Stimulated activated CD4-positive, alpha-beta T cell treated with anti-CD3 and anti-CD28 coated beads, Interleukin-15, amount 100 ng/mL, for 48 hours (primary cell): ENCODE data around the gene MYH9.
A peak's percentile ranks its signal among the peaks of the same experiment; 100 is the strongest.

ENCODE experiments used
- DNase-seq, 2 donors: peaks; one replicate each; pipeline ENCODE4 v3.0.0-alpha.2; 2020; ENCODE audit warnings: low read depth in 2 of 2

MYH9 gene

GRCh38 chr22:36330655-36331305, 57.0 kb downstream of the MYH9 start:
- DNase-seq: no peak

- DNase-seq: no peak
Observed at GRCh38 chr22:36330127-36330526, 57.6 kb downstream of the MYH9 start.

- DNase-seq: peak; percentile 78
Observed at GRCh38 chr22:36329254-36330078, 58.3 kb downstream of the MYH9 start.

GRCh38 chr22:36328635-36329253, 59.0 kb downstream of the MYH9 start:
- peak in 1 of 2 donors; percentile 27 for DNase-seq

GRCh38 chr22:36327922-36328551, 59.7 kb downstream of the MYH9 start:
- no peak for DNase-seq

GRCh38 chr22:36326178-36327161, 61.3 kb downstream of the MYH9 start:
- no peak for DNase-seq

- no peak for DNase-seq
Observed at GRCh38 chr22:36325154-36326031, 62.4 kb downstream of the MYH9 start.

- DNase-seq: no peak
Observed at GRCh38 chr22:36324414-36324813, 63.4 kb downstream of the MYH9 start.

- DNase-seq: no peak
Observed at GRCh38 chr22:36323855-36324331, 63.9 kb downstream of the MYH9 start.

- no peak for DNase-seq
Observed at GRCh38 chr22:36323182-36323854, 64.4 kb downstream of the MYH9 start.

GRCh38 chr22:36322602-36322915, 65.2 kb downstream of the MYH9 start:
- DNase-seq: no peak

GRCh38 chr22:36321797-36322601, 65.8 kb downstream of the MYH9 start:
- DNase-seq: no peak

GRCh38 chr22:36320553-36320952, 67.2 kb downstream of the MYH9 start:
- no peak for DNase-seq

GRCh38 chr22:36319595-36320497, 67.9 kb downstream of the MYH9 start:
- DNase-seq: no peak

- DNase-seq: no peak
Observed at GRCh38 chr22:36318442-36318841, 69.3 kb downstream of the MYH9 start.

GRCh38 chr22:36317658-36318271, 70.0 kb downstream of the MYH9 start:
- DNase-seq: no peak

GRCh38 chr22:36316419-36316818, 71.3 kb downstream of the MYH9 start:
- DNase-seq: no peak
